H1 (cell line): ENCODE measurements around the gene DIP2B. TPM values are rescaled to one million over a fixed set of nuclear protein-coding genes. Genes with fewer than 3 reads are reported as not detected.

Experiments
- BCL11A ChIP-seq, 2 experiments: IDR thresholded peaks; one replicate each; pipeline ENCODE4 v1.6.1; 2011; ENCODE audit warnings: low read depth in 2 of 2, low read length in 2 of 2, mild to moderate bottlenecking in 2 of 2
- CHD7 ChIP-seq: fragments of 300-600 bp; sonication (generic); IDR thresholded peaks from 2 replicates; pipeline ENCODE4 v1.7.1; 2012; ENCODE audit warnings: low read length, moderate library complexity, mild to moderate bottlenecking, inconsistent platforms; ENCODE audit not compliant: insufficient replicate concordance
- HDAC6 ChIP-seq: IDR thresholded peaks from one replicate; pipeline ENCODE4 v1.7.1; 2012; ENCODE audit warnings: low read depth, mild to moderate bottlenecking, inconsistent platforms, low read length, moderate library complexity
- KDM4A ChIP-seq: IDR thresholded peaks from one replicate; pipeline ENCODE4 v1.7.1; 2012; ENCODE audit warnings: low read depth, mild to moderate bottlenecking, moderate library complexity, low read length, inconsistent platforms; ENCODE audit not compliant: severe bottlenecking
- NANOG ChIP-seq: IDR thresholded peaks from 2 replicates; pipeline ENCODE4 v1.6.1; 2011; ENCODE audit warnings: low read length, low read depth, mild to moderate bottlenecking, inconsistent platforms; ENCODE audit not compliant: insufficient read depth, poor library complexity, severe bottlenecking
- PHF8 ChIP-seq: fragments of 200-600 bp; sonication (generic); conservative IDR thresholded peaks from 2 replicates; pipeline ENCODE4 v1.7.1; 2012; ENCODE audit warnings: low read depth, mild to moderate bottlenecking, inconsistent platforms, low read length, moderate library complexity
- SP4 ChIP-seq: IDR thresholded peaks from 2 replicates; pipeline ENCODE4 v1.6.1; 2012; ENCODE audit warnings: low read length, inconsistent platforms
- TBP ChIP-seq: IDR thresholded peaks from 2 replicates; pipeline ENCODE4 v1.6.1; 2011; ENCODE audit warnings: low read depth, low read length, improper control_type of control experiment
- polyA plus RNA-seq, 7 experiments: library from polyadenylated mRNA; depleted of rRNA in 3 of 7; stranded (reverse) in 5 of 7; unstranded in 2 of 7; fragments of >200 nt in 5 of 7; fragments of 200-250 nt in 2 of 7; gene quantifications; 1 replicate in 5 of 7; 2 replicates in 1 of 7; 4 replicates in 1 of 7; pipeline versions ENCODE4 v1.2.1 to v1.2.3, GENCODE V29; 2011 to 2013; ENCODE audit warnings: missing spikeins in 2 of 7, mixed read lengths in 2 of 7
- total RNA-seq: library from RNA; stranded (reverse); fragmentation: NEBNext Ultra II Directional; extraction: Animal tissue kit (Norgen Biotek cat#: 25700); gene quantifications from 2 replicates; pipeline ENCODE4 v1.2.1, GENCODE V29; 2021

Gene DIP2B
- total and polyA plus RNA-seq, 2 of the 8 experiments (the other 6 are each of a cell fraction or from before 2014, with no cell fraction given): 11.1 to 29.6 TPM

- no peak for TF ChIP-seq CHD7
- TF ChIP-seq BCL11A (IDR thresholded peaks at IDR 0.05; ENCODE audit: low read depth in 2 of 2, low read length in 2 of 2): no peak
- TF ChIP-seq PHF8: no peak
- TF ChIP-seq NANOG: no peak
- no peak for TF ChIP-seq KDM4A
- TF ChIP-seq TBP: no peak
- no peak for TF ChIP-seq SP4
- TF ChIP-seq HDAC6: no peak
Observed at GRCh38 chr12:50634379-50634778, 129.6 kb downstream of the DIP2B start (continued).
